H1 (cell line): Measurements from ENCODE around the gene PROP1.

ENCODE experiments used
- BRCA1 ChIP-seq: IDR thresholded peaks from 2 replicates; pipeline ENCODE4 v1.6.1; 2012; ENCODE audit warnings: low read depth, low read length, improper control_type of control experiment
- CHD1 ChIP-seq: IDR thresholded peaks from 2 replicates; pipeline ENCODE4 v1.6.1; 2012; ENCODE audit warnings: low read depth, low read length, improper control_type of control experiment
- FOSL1 ChIP-seq: IDR thresholded peaks from 2 replicates; pipeline ENCODE4 v1.6.1; 2011; ENCODE audit warnings: mild to moderate bottlenecking, low read depth, low read length, moderate library complexity; ENCODE audit not compliant: insufficient read depth
- POLR2A ChIP-seq, 2 experiments: IDR thresholded peaks; 1 replicate in 1 of 2; 2 replicates in 1 of 2; pipeline ENCODE4 v1.6.1; 2011; ENCODE audit warnings: low read depth in 2 of 2, low read length in 2 of 2, mild to moderate bottlenecking in 2 of 2; ENCODE audit errors: control extremely low read depth in 1 of 2
- TCF12 ChIP-seq: IDR thresholded peaks from 2 replicates; pipeline ENCODE4 v1.6.1; 2011; ENCODE audit warnings: low read depth, mild to moderate bottlenecking, low read length
- TF ChIP-seq, protein P1 (sequence below), 3 experiments: IDR thresholded peaks; 1 replicate in 2 of 3; 2 replicates in 1 of 3; pipeline versions ENCODE4 v1.5.1 to v1.6.1; 2011; ENCODE audit warnings: low read length in 3 of 3, mild to moderate bottlenecking in 3 of 3, inconsistent platforms in 2 of 3, low read depth in 1 of 3, moderate library complexity in 1 of 3; ENCODE audit not compliant: insufficient read depth in 1 of 3; ENCODE audit errors: control extremely low read depth in 1 of 3
- TF ChIP-seq, protein P2 (sequence below): IDR thresholded peaks from 2 replicates; pipeline ENCODE4 v1.6.1; 2011; ENCODE audit warnings: low read length, improper control_type of control experiment

DNA sequence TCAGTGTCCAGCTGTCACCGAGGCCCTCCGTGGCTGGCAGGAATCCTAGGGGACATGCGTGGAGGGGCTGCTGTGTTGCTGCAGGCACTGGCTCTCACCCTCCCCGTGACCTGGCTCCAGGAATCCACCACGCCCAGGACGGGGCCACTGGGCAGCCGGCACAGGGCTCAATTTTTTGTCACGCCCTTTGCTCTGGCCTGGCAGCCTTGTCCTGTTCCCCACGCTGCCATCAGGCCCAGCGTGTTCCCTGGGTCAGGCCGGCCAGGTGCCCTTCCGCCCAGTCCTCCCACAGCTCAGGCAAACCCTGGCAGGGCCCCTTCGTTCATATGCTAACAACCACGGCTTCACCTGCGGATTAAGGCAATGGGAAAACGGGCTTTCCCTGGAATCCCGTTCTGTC is 37.3 kb downstream of the PROP1 start:
- TF ChIP-seq POLR2A (IDR thresholded peaks at IDR 0.05; ENCODE audit: control extremely low read depth in 1 of 2, low read depth in 2 of 2, low read length in 2 of 2): no peak
- TF ChIP-seq, protein P1, sequence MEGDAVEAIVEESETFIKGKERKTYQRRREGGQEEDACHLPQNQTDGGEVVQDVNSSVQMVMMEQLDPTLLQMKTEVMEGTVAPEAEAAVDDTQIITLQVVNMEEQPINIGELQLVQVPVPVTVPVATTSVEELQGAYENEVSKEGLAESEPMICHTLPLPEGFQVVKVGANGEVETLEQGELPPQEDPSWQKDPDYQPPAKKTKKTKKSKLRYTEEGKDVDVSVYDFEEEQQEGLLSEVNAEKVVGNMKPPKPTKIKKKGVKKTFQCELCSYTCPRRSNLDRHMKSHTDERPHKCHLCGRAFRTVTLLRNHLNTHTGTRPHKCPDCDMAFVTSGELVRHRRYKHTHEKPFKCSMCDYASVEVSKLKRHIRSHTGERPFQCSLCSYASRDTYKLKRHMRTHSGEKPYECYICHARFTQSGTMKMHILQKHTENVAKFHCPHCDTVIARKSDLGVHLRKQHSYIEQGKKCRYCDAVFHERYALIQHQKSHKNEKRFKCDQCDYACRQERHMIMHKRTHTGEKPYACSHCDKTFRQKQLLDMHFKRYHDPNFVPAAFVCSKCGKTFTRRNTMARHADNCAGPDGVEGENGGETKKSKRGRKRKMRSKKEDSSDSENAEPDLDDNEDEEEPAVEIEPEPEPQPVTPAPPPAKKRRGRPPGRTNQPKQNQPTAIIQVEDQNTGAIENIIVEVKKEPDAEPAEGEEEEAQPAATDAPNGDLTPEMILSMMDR (IDR thresholded peaks at IDR 0.05; ENCODE audit: control extremely low read depth in 1 of 3, insufficient read depth in 1 of 3, low read depth in 1 of 3, low read length in 3 of 3): no peak
- no peak for TF ChIP-seq CHD1
- peak; percentile 84; the same call in 1 of the 2 replicates for TF ChIP-seq TCF12
- TF ChIP-seq BRCA1: no peak
- no peak for TF ChIP-seq FOSL1
- TF ChIP-seq, protein P2, sequence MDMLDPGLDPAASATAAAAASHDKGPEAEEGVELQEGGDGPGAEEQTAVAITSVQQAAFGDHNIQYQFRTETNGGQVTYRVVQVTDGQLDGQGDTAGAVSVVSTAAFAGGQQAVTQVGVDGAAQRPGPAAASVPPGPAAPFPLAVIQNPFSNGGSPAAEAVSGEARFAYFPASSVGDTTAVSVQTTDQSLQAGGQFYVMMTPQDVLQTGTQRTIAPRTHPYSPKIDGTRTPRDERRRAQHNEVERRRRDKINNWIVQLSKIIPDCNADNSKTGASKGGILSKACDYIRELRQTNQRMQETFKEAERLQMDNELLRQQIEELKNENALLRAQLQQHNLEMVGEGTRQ: no peak
